ENCODE measurements around the gene SETBP1. TPM values are rescaled to one million over a fixed set of nuclear protein-coding genes. Genes with fewer than 3 reads are reported as not detected.

The SETBP1 gene
- total RNA-seq, 1 donor from 2014 or later, result 72.8 TPM

DNA sequence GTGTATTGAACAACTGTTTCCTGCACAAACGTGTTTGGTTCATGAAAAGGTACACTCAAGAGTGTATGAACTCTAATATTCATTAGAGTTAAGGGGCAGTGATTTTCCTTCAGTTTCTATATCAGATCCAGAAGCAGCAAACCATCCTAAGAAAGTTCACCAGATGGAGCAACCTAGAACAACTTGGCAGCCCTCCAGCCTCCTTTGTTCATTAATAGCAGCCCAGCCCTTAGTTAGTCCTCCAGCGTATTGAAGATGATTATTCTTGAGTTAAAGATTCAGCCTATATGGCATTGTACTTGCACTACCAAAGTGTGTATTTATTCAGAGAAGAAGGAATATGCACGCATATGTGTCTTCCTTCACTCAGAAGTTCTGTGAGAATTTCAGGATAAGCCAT is 365.5 kb downstream of the SETBP1 start:
- Mint-ChIP-seq H3K4me1 (peaks cover 3% of the 10 kb centered on the region), H3K27me3 (no peaks in the 10 kb centered on the region), H3K9me3 (no peaks in the 10 kb centered on the region), H3K27ac (no peak overlapping the region), H3K36me3 (ENCODE audit: low read depth) (peaks cover 47% of the 10 kb centered on the region), H3K4me3 (no peak overlapping the region)
- DNase-seq (no peak), ATAC-seq (ENCODE audit: low read depth) (no peak)
- no peak for TF ChIP-seq CTCF (IDR thresholded peaks at IDR 0.05)
- ChIA-PET CTCF (no interaction called here), POLR2A (no interaction called here)
- intact Hi-C loops (cut with micrococcal nuclease), result no loop called here

DNA sequence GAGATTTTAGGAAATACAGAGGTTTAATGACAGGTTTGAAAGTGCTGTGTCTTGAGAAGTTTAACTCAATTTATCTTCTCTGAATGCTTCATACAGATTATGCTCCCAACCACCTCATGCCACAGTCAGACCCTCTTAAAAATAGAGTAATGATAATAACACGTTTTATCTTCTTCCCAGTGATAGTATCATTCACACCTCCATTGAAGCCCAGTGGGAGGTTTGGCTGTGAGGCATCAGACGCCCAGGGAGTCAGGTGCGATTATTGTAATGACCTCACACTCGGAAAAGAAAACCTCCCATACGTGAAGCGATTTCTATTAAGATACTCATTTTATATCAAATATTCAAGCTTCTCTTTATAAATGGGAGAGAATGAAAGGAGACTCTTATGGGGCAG is 366.3 kb downstream of the SETBP1 start:
- no peak overlapping the region for H3K4me3 Mint-ChIP-seq
- CTCF ChIA-PET, result no interaction called here

DNA sequence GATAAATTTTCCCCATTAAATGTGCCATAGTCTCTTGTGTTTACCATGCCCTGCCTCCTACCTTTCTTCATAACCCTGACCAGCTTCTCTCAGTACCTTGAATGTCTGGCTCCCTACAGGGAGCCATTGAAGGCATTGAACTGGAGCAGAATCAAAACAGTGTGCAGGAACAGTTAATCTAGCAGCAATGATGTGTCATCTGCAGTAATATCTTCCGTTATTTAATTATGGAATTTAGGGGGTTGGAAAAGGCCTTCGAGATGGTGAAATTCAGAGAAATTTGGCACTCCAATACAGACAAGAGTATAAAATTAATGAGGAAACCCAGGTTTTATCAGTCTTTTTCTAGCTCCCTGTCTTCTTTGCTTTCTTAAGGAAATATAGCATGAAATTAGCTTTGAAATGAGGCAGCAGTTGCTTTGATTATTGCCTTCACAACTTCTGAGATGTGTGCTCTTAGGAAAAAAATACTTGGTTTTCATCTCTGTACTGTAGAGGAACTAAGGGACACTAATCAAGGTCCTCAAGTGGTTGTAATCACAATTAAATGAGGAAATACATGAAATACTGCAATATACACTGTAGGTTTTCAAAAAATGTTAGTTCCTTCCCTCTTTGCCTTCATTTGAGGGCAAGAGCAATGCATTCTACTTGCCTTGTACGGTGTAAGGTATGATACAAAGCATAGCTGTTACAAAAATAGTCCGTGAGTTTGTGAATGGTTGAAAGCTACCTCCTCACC is 369.1 kb downstream of the SETBP1 start:
- DNase-seq (no peak), ATAC-seq (ENCODE audit: low read depth) (no peak)
- Mint-ChIP-seq H3K27me3 (no peaks in the 10 kb centered on the region), H3K27ac (no peak overlapping the region), H3K36me3 (ENCODE audit: low read depth) (peaks cover 49% of the 10 kb centered on the region), H3K4me1 (peaks cover 3% of the 10 kb centered on the region), H3K9me3 (no peaks in the 10 kb centered on the region), H3K4me3 (no peak overlapping the region)
- CTCF ChIA-PET, result no interaction called here
- POLR2A ChIA-PET, result no interaction called here
- intact Hi-C loops (cut with micrococcal nuclease), result no loop called here
- no peak for TF ChIP-seq CTCF (IDR thresholded peaks at IDR 0.05)

More for the DNA sequence above, 366.3 kb downstream of the SETBP1 start:
- DNase-seq (no peak), ATAC-seq (ENCODE audit: low read depth) (no peak)
- peaks cover 51% of the 10 kb centered on the region for H3K36me3 Mint-ChIP-seq (ENCODE audit: low read depth)
- intact Hi-C loops (cut with micrococcal nuclease), result no loop called here
- POLR2A ChIA-PET, result no interaction called here
- no peak for TF ChIP-seq CTCF (IDR thresholded peaks at IDR 0.05)
- no peak overlapping the region for H3K27ac Mint-ChIP-seq
- H3K9me3 Mint-ChIP-seq, result no peaks in the 10 kb centered on the region
- peaks cover 3% of the 10 kb centered on the region for H3K4me1 Mint-ChIP-seq
- no peaks in the 10 kb centered on the region for H3K27me3 Mint-ChIP-seq

- peaks cover 3% of the 10 kb centered on the region for H3K4me1 Mint-ChIP-seq
- ChIA-PET CTCF (no interaction called here), POLR2A (no interaction called here)
- H3K27me3 Mint-ChIP-seq, result no peaks in the 10 kb centered on the region
- H3K36me3 Mint-ChIP-seq (ENCODE audit: low read depth), result peaks cover 46% of the 10 kb centered on the region
- no peak overlapping the region for H3K4me3 Mint-ChIP-seq
- ATAC-seq (ENCODE audit: low read depth) (no peak), DNase-seq (no peak)
- no peak for TF ChIP-seq CTCF (IDR thresholded peaks at IDR 0.05)
- intact Hi-C loops (cut with micrococcal nuclease), result no loop called here
- H3K27ac Mint-ChIP-seq, result no peak overlapping the region
- H3K9me3 Mint-ChIP-seq, result no peaks in the 10 kb centered on the region
Measured at GRCh38 chr18:45050712-45051601, 370.3 kb downstream of the SETBP1 start.

DNA sequence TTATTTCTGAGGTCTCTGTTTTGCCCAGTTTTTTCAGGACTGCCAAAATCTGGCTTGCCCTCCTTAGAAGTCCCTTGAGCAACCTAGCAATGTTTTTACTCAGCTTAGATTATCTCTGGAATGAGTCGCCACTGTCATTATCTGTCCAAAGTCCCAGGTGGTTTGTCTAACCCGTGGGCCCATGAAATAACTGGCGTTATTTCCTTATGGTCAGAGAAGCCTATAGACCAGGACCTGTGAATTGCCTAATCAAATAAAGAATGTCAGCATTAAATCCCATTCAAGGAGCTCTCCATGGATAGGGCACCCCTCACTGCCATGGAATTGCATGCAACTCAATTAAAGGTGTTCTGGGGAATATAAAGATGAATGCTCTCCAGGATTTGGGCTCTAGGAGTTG is 373.9 kb downstream of the SETBP1 start:
- CTCF ChIA-PET, result no interaction called here
- Mint-ChIP-seq H3K4me3 (no peak overlapping the region), H3K27ac (no peak overlapping the region)

More for the DNA sequence above, 373.9 kb downstream of the SETBP1 start:
- intact Hi-C loops (cut with micrococcal nuclease), result no loop called here
- no peak for ATAC-seq (ENCODE audit: low read depth)
- DNase-seq, result no peak
- Mint-ChIP-seq H3K9me3 (no peaks in the 10 kb centered on the region), H3K4me1 (peaks cover 2% of the 10 kb centered on the region), H3K36me3 (ENCODE audit: low read depth) (peaks cover 52% of the 10 kb centered on the region), H3K27me3 (no peaks in the 10 kb centered on the region)
- POLR2A ChIA-PET, result interaction anchor here (0.8 kb wide), 1 partner anchor 375 kb away, joined by 3 read pairs; no protein-coding TSS in a partner anchor
- no peak for TF ChIP-seq CTCF (IDR thresholded peaks at IDR 0.05)
